T-cell (primary cell): ENCODE results near the gene CFAP251. TPM values are rescaled to one million over a fixed set of nuclear protein-coding genes. Genes with fewer than 3 reads are reported as not detected.

Experiments
- ATAC-seq, 4 experiments: fragments of 200-7000 bp in 3 of 4; fragments of 150-1000 bp in 1 of 4; cut with Tn5 transposase; replicated peaks in 1 of 4; 1 replicate in 3 of 4; 2 replicates in 1 of 4; pipeline ENCODE4 v1.10.0; 2021; ENCODE audit warnings: moderate library complexity in 3 of 4, mild to moderate bottlenecking in 2 of 4, moderate number of reproducible peaks in 1 of 4
- CTCF ChIA-PET, 2 donors: fragments of 300-600 bp; sonication (Branson Sonifier 250); formaldehyde crosslinking; loops; one replicate each; lab custom pipeline; 2022; ENCODE audit warnings: antibody characterized with exemption in 2 of 2; lab: Charles Lee
- POLR2A ChIA-PET, 2 donors: fragments of 300-600 bp; sonication (Branson Sonifier 250); formaldehyde crosslinking; loops; one replicate each; lab custom pipeline; 2022; ENCODE audit warnings: antibody characterized with exemption in 2 of 2; lab: Charles Lee
- DNase-seq, 35 experiments: peaks; one replicate each; pipeline versions ENCODE4 v3.0.0 to v3.0.0-alpha.2; 2013 to 2023
- H3K27ac ChIP-seq: one replicate; pipeline ENCODE4 v1.5.1; 2013; ENCODE audit warnings: low read length
- H3K27me3 ChIP-seq, 2 experiments: replicated peaks in 1 of 2; 1 replicate in 1 of 2; 2 replicates in 1 of 2; pipeline versions ENCODE4 v1.6.1 to v1.7.0; 2013; ENCODE audit warnings: low read length in 1 of 2, mixed read lengths in 1 of 2; ENCODE audit not compliant: control insufficient read depth in 2 of 2, insufficient read depth in 2 of 2; ENCODE audit errors: extremely low read depth in 1 of 2
- H3K36me3 ChIP-seq, 2 donors: 1 replicate in 1 of 2; 2 replicates in 1 of 2; pipeline versions ENCODE4 v1.6.1 to v1.7.0; 2013; ENCODE audit warnings: low read length in 1 of 2; ENCODE audit not compliant: control insufficient read depth in 2 of 2, insufficient read depth in 1 of 2; ENCODE audit errors: extremely low read depth in 1 of 2
- H3K4me1 ChIP-seq, 2 experiments: 1 replicate in 1 of 2; 2 replicates in 1 of 2; pipeline versions ENCODE4 v1.6.1 to v1.7.0; 2013; ENCODE audit warnings: low read length in 2 of 2, mixed read lengths in 1 of 2; ENCODE audit not compliant: insufficient read depth in 2 of 2, control insufficient read depth in 1 of 2; ENCODE audit errors: extremely low read depth in 1 of 2
- H3K4me3 ChIP-seq, 2 donors: 1 replicate in 1 of 2; 2 replicates in 1 of 2; pipeline versions ENCODE4 v1.5.1 to v1.7.0; 2013; ENCODE audit warnings: mild to moderate bottlenecking in 2 of 2, low read length in 1 of 2, moderate library complexity in 1 of 2; ENCODE audit not compliant: control insufficient read depth in 1 of 2; ENCODE audit errors: extremely low read depth in 1 of 2
- H3K9me3 ChIP-seq: 2 replicates; pipeline ENCODE4 v1.7.0; 2013
- H3K27ac Mint-ChIP-seq, 2 donors: one replicate each; pipeline ENCODE4 v1.8.0; 2020 to 2021; ENCODE audit warnings: mild to moderate bottlenecking in 2 of 2, mixed read lengths in 2 of 2
- H3K27me3 Mint-ChIP-seq, 2 donors: one replicate each; pipeline ENCODE4 v1.8.0; 2021 to 2022; ENCODE audit warnings: mixed read lengths in 2 of 2
- H3K36me3 Mint-ChIP-seq: one replicate; pipeline ENCODE4 v1.8.0; 2021; ENCODE audit warnings: mixed read lengths
- H3K4me1 Mint-ChIP-seq, 3 donors: one replicate each; pipeline ENCODE4 v1.8.0; 2020 to 2022; ENCODE audit warnings: mixed read lengths in 3 of 3, mild to moderate bottlenecking in 1 of 3
- H3K4me3 Mint-ChIP-seq, 3 donors: one replicate each; pipeline ENCODE4 v1.8.0; 2020 to 2022; ENCODE audit warnings: mild to moderate bottlenecking in 3 of 3, mixed read lengths in 3 of 3, moderate library complexity in 3 of 3
- H3K9me3 Mint-ChIP-seq, 3 donors: one replicate each; pipeline ENCODE4 v1.8.0; 2020 to 2022; ENCODE audit warnings: mixed read lengths in 3 of 3
- WGBS: methylation state at CpG from one replicate; pipeline ENCODE4 v1.1.5; 2013; ENCODE audit warnings: missing lambda C conversion rate; ENCODE audit not compliant: insufficient coverage; 5-methylcytosine and 5-hydroxymethylcytosine counted together
- total RNA-seq, 35 experiments: library from RNA in 6 of 35; stranded (reverse) in 6 of 35; fragments of 120-200 nt in 1 of 35; gene quantifications; one replicate each; pipeline versions ENCODE4 v1.2.1 to v1.2.4 and lab custom pipeline; 2013 to 2026

CFAP251 gene
- total RNA-seq, 5 donors from 2014 or later (not counting 1 experiment from before 2014, with no cell fraction given): 0.50 to 0.61 (median 0.57) TPM

- no peak for DNase-seq
- peaks cover 0 to 6% (median 5%) of the 10 kb centered on the region in 3 donors for H3K4me1 Mint-ChIP-seq
- no peak overlapping the region for H3K4me3 Mint-ChIP-seq
- H3K9me3 ChIP-seq: no peaks in the 10 kb centered on the region
- H3K36me3 Mint-ChIP-seq: no peaks in the 10 kb centered on the region
- H3K4me3 ChIP-seq: no peak overlapping the region
- H3K27ac Mint-ChIP-seq: no peak overlapping the region
- peaks cover 7 to 10% of the 10 kb centered on the region in 2 experiments for H3K4me1 ChIP-seq
- H3K36me3 ChIP-seq: no peaks in the 10 kb centered on the region
- H3K27me3 Mint-ChIP-seq: peaks cover 0 to 5% of the 10 kb centered on the region in 2 donors
- peaks cover 0 to 16% of the 10 kb centered on the region in 2 experiments for H3K27me3 ChIP-seq
- no peak for ATAC-seq
- no peaks in the 10 kb centered on the region for H3K9me3 Mint-ChIP-seq
- no peak overlapping the region for H3K27ac ChIP-seq
- POLR2A ChIA-PET: no interaction called here
- WGBS: no CpG with 5 or more reads among the region's 6 CpGs
- CTCF ChIA-PET: no interaction called here
Measured at GRCh38 chr12:122012184-122012583, 93.8 kb downstream of the CFAP251 start.

GRCh38 chr12:122013136-122013535 lies 94.7 kb downstream of the CFAP251 start:
- Mint-ChIP-seq H3K9me3 (no peaks in the 10 kb centered on the region), H3K27me3 (peaks cover 0 to 2% of the 10 kb centered on the region in 2 donors), H3K4me3 (no peak overlapping the region), H3K36me3 (no peaks in the 10 kb centered on the region), H3K4me1 (peaks cover 0 to 2% (median 0%) of the 10 kb centered on the region in 3 donors), H3K27ac (no peak overlapping the region)
- ATAC-seq: no peak
- CTCF ChIA-PET: no interaction called here
- POLR2A ChIA-PET: no interaction called here
- no peak for DNase-seq
- H3K27me3 ChIP-seq: peaks cover 0 to 10% of the 10 kb centered on the region in 2 experiments
- H3K4me3 ChIP-seq: no peak overlapping the region
- H3K9me3 ChIP-seq: no peaks in the 10 kb centered on the region
- H3K4me1 ChIP-seq: peaks cover 0 to under 1% of the 10 kb centered on the region in 2 experiments
- WGBS: 80% methylated on average over 1 of the region's 4 CpGs
- no peak overlapping the region for H3K27ac ChIP-seq
- no peaks in the 10 kb centered on the region for H3K36me3 ChIP-seq

- Histone ChIP-seq H3K27me3 (peaks cover 0 to 5% of the 10 kb centered on the region in 2 experiments), H3K9me3 (no peaks in the 10 kb centered on the region), H3K4me1 (no peaks in the 10 kb centered on the region), H3K36me3 (no peaks in the 10 kb centered on the region), H3K4me3 (no peak overlapping the region), H3K27ac (no peak overlapping the region)
- H3K4me3 Mint-ChIP-seq: no peak overlapping the region
- ChIA-PET POLR2A (interaction anchor here in 1 of 2 donors (0.5 kb wide), 1 partner anchor 1180 kb away, joined by 3 read pairs; no protein-coding TSS in a partner anchor), CTCF (no interaction called here)
- 73% methylated on average over 9 of the region's 19 CpGs for WGBS
- peak overlapping the region in 1 of 2 donors; percentile 39 for H3K27ac Mint-ChIP-seq
- no peaks in the 10 kb centered on the region for H3K36me3 Mint-ChIP-seq
- H3K27me3 Mint-ChIP-seq: peaks cover 0 to 2% of the 10 kb centered on the region in 2 donors
- DNase-seq (no peak), ATAC-seq (peak in 2 of 4 experiments; percentile 32)
- H3K4me1 Mint-ChIP-seq: peaks cover 0 to 1% (median 0%) of the 10 kb centered on the region in 3 donors
- H3K9me3 Mint-ChIP-seq: peaks cover 0 to 5% (median 2%) of the 10 kb centered on the region in 3 donors
Measured at GRCh38 chr12:122013791-122014590, 95.6 kb downstream of the CFAP251 start.

GRCh38 chr12:122014781-122015180 lies 96.4 kb downstream of the CFAP251 start:
- peaks cover 0 to 5% (median 2%) of the 10 kb centered on the region in 3 donors for H3K9me3 Mint-ChIP-seq
- H3K27ac Mint-ChIP-seq: no peak overlapping the region
- DNase-seq (no peak), ATAC-seq (no peak)
- POLR2A ChIA-PET: no interaction called here
- CTCF ChIA-PET: no interaction called here
- H3K36me3 ChIP-seq: no peaks in the 10 kb centered on the region
- no peaks in the 10 kb centered on the region for H3K4me1 ChIP-seq
- peaks cover 0 to 5% of the 10 kb centered on the region in 2 experiments for H3K27me3 ChIP-seq
- H3K27ac ChIP-seq: no peak overlapping the region
- no peaks in the 10 kb centered on the region for H3K36me3 Mint-ChIP-seq
- no peaks in the 10 kb centered on the region for H3K9me3 ChIP-seq
- no peak overlapping the region for H3K4me3 ChIP-seq
- H3K27me3 Mint-ChIP-seq: peaks cover 0 to 4% of the 10 kb centered on the region in 2 donors
- 90% methylated on average over 3 of the region's 5 CpGs for WGBS
- peaks cover 0 to 6% (median 0%) of the 10 kb centered on the region in 3 donors for H3K4me1 Mint-ChIP-seq
- no peak overlapping the region for H3K4me3 Mint-ChIP-seq

GRCh38 chr12:122018457-122018856 lies 100.1 kb downstream of the CFAP251 start:
- H3K9me3 Mint-ChIP-seq: peaks cover 0 to 5% (median 2%) of the 10 kb centered on the region in 3 donors
- Histone ChIP-seq H3K36me3 (no peaks in the 10 kb centered on the region), H3K27me3 (peaks cover 0 to 26% of the 10 kb centered on the region in 2 experiments), H3K9me3 (no peaks in the 10 kb centered on the region), H3K4me1 (peaks cover 6 to 15% of the 10 kb centered on the region in 2 experiments), H3K4me3 (no peak overlapping the region), H3K27ac (no peak overlapping the region)
- ATAC-seq (no peak), DNase-seq (no peak)
- H3K4me3 Mint-ChIP-seq: no peak overlapping the region
- no peaks in the 10 kb centered on the region for H3K36me3 Mint-ChIP-seq
- peaks cover 0 to 14% of the 10 kb centered on the region in 2 donors for H3K27me3 Mint-ChIP-seq
- POLR2A ChIA-PET: no interaction called here
- CTCF ChIA-PET: no interaction called here
- peaks cover 9 to 13% (median 12%) of the 10 kb centered on the region in 3 donors for H3K4me1 Mint-ChIP-seq
- H3K27ac Mint-ChIP-seq: no peak overlapping the region

GRCh38 chr12:122018937-122019336 lies 100.5 kb downstream of the CFAP251 start:
- WGBS: 100% methylated on average over 1 of the region's 4 CpGs
- no peak for DNase-seq
- no peak for ATAC-seq
- Mint-ChIP-seq H3K27me3 (peaks cover 0 to 14% of the 10 kb centered on the region in 2 donors), H3K36me3 (no peaks in the 10 kb centered on the region), H3K4me1 (peaks cover 9 to 13% (median 12%) of the 10 kb centered on the region in 3 donors), H3K4me3 (peak overlapping the region in 1 of 3 donors; percentile 21), H3K9me3 (peaks cover 0 to 5% (median 2%) of the 10 kb centered on the region in 3 donors), H3K27ac (no peak overlapping the region)
- POLR2A ChIA-PET: no interaction called here
- Histone ChIP-seq H3K4me1 (peaks cover 6 to 20% of the 10 kb centered on the region in 2 experiments), H3K9me3 (no peaks in the 10 kb centered on the region), H3K4me3 (no peak overlapping the region), H3K27ac (no peak overlapping the region), H3K27me3 (peaks cover 0 to 31% of the 10 kb centered on the region in 2 experiments), H3K36me3 (no peaks in the 10 kb centered on the region)
- CTCF ChIA-PET: no interaction called here
